GM19193 (cell line): ENCODE results near the gene EPGN.

Source experiments
- POLR2A ChIP-seq: IDR thresholded peaks from 4 replicates; pipeline ENCODE4 v1.6.1; 2011; ENCODE audit not compliant: insufficient read depth, insufficient read length; ENCODE audit errors: extremely low read depth

The EPGN gene

GRCh38 chr4:74308215-74308614 lies at the start of gene EPGN:
Gene EPGN (plus strand): TSS chr4:74308470. CDS start chr4:74308534, 64 bp downstream.
- no peak for TF ChIP-seq POLR2A

DNA sequence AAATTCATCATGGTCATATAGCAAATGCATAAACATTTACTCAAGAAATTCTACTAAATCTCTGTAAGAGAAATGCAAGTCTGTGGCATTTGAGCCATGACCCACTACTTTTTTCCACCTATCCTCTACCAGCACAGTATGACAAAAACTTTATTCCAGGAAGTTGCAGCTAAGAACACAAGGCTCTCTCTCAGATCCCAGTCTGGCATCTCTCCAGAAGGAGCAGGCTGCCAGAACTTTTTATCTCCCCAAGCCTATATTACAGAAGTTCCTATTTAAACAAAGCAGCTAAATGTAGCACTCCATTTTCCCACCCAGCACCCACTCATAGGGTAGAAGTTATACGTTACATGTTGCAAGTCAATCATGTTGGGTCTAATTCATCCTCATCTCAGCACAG lies 49.3 kb upstream of the EPGN start:
- TF ChIP-seq POLR2A, result no peak

DNA sequence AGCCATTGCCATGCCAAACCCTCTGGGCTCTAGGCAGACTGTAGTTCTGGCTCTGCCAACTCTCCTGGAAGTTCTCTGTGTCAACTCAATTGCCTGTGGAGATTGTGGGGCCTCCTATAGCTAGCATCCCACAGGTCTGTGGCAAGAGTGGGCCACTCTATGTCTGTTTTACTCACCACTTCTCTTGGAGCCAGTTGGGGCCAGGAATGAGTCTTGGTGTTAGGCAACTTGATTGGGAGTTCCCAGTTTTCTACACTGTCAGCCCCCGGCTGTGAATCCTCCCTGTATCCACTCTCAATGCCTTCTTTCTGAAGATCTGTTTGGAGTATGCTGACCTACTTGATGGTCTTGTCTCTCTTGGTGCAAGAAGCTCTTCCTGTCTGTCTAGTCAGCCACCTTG lies 48.2 kb upstream of the EPGN start:
- no peak for TF ChIP-seq POLR2A

DNA sequence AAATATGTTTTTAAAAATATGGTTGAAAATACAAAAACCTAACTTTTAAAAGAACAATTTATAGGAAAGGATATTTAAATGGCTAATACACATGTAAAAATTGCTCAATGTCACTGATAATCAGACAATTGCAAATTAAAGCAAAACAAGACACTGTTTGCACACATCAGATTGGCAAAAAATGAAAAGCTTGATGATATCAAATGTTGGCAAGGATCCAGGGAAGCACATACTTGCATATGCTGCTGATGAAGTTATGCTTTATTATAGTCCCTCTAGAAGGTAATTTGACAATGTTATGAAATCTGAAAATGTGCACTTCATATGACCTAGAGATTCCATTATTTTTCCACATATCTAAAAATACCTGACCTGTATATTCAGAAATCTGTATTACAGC lies 45.7 kb upstream of the EPGN start:
- TF ChIP-seq POLR2A, result no peak

DNA sequence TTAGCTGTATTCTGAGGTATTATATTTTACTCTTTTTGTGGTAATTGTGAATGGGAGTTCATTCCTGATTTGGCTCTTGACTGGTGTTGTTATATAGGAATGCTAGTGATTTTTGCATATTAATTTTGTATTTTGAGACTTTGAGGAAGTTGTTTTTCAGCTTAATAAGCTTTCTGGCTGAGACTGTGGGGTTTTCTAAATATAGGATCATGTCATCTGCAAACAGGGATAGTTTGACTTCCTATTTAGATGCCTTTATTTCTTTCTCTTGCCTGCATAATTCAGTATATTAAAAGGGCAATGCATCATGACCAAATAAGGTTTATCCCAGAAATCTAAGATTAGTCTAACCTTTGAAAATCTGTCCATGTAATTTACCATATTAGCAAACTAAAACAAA lies 44.7 kb upstream of the EPGN start:
- no peak for TF ChIP-seq POLR2A

DNA sequence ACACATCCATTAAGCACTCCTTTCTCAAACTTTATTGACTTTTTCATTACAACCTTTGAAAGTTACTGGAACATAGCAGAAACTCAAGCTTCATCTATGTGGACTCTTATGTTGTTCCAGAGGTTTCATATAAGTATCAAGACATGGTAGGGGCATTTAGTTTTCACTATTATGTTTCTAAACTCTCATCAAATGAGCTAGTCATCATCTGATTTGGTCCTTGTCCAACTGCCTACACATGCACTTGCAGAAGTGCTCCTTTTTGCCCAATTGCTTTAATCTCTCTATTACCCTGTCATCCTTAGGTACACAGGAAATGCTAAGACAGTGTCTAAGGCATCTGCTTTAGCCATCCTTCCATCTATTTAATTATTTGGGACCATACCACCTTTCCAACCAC lies 42.2 kb upstream of the EPGN start:
- TF ChIP-seq POLR2A, result no peak

DNA sequence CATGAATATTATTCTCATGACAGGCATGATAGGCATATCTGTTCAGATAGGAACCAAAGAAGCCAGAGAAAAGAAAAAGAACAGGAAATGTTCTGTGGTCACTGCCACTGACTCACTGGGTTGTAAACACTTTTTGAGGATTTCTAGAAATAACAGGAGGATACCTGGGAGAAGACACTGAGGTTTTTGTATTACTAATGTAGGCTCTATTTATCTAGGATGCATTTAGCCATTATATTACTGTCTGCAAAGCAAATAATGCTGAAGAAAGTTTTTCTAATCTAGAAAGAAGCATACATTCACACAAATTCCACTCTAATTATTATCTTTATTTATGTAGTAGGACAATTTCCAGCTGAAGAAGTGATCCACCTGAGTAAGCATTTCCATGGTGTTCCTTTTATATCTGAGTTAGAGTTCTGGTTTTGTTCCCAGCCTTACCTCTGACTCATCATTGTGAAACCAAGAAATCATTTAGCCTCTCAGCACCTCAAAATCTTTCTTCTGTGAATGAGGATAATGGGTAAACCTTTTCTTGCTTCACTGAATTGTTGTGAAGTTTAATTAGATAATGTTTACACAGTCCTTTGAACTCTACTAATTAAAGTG lies 40.2 kb upstream of the EPGN start:
- TF ChIP-seq POLR2A, result no peak

DNA sequence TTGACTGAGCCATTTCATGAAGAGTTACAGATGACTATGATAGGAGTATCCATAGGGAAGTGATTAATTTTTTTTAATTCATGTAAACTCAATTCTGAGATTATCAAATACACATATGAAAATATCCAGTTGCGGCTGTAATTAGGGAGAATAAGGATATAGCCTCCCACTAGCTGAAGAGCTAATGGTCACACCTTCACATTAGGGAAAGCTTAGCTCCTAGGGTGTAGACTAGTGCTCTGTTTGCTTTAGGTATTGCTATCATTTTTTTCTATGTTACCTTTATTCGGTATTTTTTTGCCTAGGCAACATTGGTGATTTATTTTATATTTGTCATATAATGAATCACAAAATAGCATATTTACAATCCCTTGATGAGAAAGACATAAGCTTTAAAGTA lies 39.6 kb upstream of the EPGN start:
- TF ChIP-seq POLR2A, result no peak

GRCh38 chr4:74278490-74278889 lies 29.8 kb upstream of the EPGN start:
- no peak for TF ChIP-seq POLR2A

- no peak for TF ChIP-seq POLR2A
Measured at GRCh38 chr4:74279716-74280115, 28.6 kb upstream of the EPGN start.

DNA sequence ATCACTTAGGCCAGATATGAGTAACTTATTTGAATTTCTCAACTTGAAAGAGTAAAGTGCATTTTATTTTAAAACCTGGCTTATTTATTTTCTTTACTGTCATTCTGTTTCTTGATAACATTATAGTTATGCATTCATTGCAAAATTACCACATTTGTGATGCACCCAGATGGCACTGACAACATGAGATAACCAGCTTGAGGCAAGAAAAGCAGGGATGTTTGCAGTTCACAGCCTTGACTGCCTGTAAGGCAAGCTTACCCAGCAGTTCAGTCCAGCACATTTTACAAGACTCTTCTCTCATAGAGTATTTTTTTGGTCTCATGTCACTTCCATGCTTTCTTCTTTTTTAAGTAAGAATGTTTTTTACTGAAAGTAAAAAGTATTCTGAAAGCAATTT lies 25.3 kb upstream of the EPGN start:
- no peak for TF ChIP-seq POLR2A

DNA sequence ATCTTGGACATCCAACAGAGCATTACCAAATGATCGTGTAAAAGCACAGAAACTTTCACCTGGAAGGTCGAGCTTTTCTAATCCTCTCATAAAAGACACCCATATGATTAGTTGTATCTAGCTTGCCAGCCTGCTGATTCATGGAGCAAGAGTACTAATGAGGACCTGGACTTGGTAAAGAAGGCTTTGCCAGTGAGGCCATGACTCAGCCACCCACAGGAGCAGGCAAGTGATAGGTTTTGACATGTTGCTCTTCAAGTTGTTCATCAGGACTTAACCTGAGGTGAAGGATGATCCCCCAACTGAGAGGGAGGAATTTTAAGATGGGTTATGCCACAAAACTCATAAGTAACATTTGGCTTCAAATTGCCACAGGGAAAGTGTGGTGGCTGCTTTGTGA lies 24.7 kb upstream of the EPGN start:
- no peak for TF ChIP-seq POLR2A

DNA sequence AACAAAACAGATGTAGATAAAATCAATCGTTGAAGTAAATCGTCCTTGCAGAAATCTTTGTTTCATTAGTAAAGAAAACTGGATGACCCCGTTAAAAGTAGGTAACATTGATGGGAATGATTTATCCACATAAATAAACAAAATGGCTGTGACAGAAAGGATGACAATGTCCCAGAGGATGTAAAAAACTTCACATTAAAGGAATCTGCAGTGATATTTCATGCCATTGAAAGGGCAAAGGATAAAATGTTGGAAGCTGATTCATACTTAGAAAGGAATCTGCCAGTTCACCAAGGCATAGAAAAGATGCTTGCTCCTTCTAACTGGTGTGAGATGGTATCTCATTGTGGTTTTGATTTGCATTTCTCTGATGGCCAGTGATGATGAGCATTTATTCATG lies 24.2 kb upstream of the EPGN start:
- no peak for TF ChIP-seq POLR2A

- no peak for TF ChIP-seq POLR2A
Measured at GRCh38 chr4:74287164-74287563, 21.1 kb upstream of the EPGN start.

DNA sequence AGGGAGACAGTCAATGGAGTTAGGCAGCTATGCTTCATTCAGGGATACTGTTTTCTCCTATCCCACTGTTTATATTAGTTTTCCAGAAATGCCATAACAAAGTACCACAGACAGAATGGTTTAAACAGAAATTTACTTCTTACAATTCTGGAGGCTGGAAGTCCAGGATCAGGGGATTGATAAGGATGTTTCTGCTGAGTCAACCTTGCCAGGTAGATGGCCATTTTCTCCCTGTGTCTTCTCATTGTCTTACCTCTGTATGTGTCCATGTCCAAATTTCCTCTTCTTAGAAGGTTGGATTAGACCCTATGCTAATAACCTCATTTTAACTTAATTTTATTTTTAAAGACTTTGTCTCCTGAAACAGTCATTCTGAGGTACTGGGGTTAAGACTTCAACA lies 20.5 kb upstream of the EPGN start:
- no peak for TF ChIP-seq POLR2A

DNA sequence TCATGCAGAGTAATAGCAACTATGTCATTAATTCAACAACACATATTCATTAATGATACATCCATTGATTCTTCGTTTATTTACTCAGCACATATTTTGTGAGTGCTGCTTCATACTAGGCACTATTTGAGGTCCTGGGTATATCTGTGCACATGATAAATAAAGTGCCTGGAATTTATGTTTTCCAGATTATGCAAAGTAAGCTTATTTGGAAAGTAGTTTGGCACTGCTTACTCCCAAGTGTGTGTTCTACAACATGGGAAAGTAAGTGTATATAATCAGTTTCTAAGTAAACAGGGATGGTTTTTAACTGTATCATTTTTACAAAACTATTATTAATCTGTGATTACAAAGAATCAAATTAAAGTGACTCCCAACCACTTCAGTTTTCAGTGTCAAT lies 16.8 kb upstream of the EPGN start:
- TF ChIP-seq POLR2A, result no peak
